HG03575 (cell line): ENCODE results near the gene FILIP1.

Experiments
- ATAC-seq: cut with Tn5 transposase; IDR thresholded peaks from one replicate; pipeline ENCODE4 v1.9.1; 2021; ENCODE audit not compliant: unreplicated experiment, insufficient number of reproducible peaks, low FRiP score; ENCODE audit errors: extremely low read depth

FILIP1 gene

GRCh38 chr6:75498862-75499261 lies 5.3 kb upstream of the FILIP1 start:
- no peak for ATAC-seq

DNA sequence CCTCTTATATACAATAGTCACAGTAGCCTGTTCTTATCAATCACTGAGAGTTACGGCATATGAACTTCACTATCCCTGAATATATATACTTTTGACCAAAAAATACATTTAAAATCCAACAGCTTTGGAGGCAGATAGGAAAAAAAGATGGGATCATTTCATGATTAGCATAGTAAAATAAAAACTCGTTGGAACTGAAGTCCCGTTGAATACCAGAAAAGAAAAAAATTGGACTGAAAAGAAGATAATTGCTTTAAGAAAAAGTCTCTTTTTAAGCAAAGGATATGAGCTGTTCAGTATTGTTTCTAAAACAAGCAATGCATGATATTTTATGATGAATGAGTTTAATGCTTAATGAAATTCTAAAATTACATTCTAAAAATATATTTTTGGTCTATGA lies 4.4 kb upstream of the FILIP1 start:
- ATAC-seq: no peak

DNA sequence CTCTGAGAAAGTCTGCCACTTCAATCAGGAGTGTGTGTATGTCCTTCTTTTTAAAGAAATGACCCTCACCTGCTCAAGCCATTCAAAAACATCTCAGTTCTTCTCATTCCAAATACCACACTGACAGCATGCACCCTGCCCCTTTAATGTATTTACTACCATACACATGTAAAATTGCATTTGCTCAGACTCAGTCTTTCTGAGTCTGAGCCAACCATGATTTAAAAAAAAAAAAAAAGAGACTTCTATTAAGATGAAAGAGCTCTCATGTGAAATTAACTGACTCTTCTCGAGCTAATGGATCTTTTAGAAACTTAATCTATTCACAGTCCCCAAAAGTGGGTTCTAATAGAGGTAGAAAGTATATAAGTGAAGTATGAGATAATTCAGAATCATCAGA lies 1.4 kb upstream of the FILIP1 start:
- ATAC-seq: no peak

DNA sequence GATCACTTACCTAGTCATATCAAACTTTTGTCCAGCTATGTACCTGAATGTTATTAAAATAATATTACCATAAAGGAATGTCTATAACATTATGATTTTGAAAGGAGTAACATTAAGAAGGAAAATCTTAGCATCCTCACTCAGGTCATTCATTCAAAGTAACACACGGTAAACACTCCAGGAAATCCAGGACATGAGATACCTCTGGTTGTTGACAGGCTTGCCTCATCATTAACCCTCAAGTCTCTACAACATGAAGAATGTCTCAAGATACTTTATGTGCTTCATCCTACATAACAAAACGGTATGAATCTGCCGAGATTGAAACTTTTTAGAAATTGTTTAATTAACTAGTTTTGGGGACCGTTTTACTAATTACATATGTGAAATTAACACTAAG lies 690 bp upstream of the FILIP1 start:
- no peak for ATAC-seq

- ATAC-seq: no peak
These were observed 1.0 kb downstream of the FILIP1 start for GRCh38 chr6:75492386-75493153.

DNA sequence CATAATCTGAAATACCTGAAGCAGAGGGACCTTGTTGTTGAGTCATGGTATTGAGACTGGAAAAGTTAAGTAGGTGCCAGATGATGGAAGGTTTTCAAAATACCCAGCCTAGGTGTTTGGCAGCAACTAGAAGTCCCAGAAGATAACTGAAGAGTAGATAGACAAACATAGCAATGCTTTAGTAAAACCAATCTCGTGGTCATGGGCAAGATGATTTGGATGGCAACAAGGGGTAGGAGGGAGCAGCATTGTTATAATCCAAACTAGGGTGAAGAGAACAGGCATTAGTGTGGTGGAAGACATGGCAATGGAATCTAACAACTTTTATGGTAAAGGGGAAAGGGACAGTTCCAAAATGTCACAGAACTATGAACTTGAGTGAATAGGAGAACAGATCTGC lies 2.3 kb downstream of the FILIP1 start:
- no peak for ATAC-seq

DNA sequence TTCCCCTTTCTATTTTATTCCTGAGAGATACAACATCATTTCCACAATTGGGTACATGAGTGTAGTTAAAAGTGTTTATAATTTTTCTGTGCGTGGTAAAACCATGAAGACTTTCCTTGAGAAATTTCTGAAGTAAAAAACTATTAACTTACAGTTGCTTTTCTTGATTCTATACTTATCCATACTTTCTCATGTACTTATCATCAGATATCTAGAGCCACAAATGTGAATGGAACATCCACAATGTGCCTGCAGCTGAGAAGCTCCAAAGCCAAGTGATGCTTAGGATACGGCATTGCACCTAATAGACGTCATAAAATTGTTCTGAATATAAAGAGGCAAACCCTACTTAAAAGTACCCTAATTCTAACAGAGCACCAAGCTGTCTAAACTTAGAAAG lies 2.9 kb downstream of the FILIP1 start:
- ATAC-seq: no peak

- ATAC-seq: no peak
These were observed 4.6 kb downstream of the FILIP1 start for GRCh38 chr6:75489025-75489424.

DNA sequence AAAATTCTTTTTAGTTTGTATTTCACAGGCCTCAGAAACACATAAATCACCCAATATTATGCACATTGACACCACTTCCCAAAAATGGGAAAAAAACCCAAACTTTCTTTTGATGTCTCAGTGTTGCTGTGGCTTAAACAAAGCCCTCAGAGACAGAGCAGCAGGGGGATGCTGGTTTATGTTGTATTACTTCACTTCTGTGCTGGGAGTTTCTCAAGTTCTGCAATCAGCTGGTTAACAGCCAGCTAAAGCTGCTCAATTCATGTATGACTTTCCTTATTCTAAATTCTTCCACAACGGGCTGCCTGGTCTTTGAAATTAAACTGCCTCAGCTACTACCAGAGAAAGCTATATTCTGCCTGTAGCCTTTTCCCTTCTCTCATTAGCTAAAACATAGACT lies 5.6 kb downstream of the FILIP1 start:
- ATAC-seq: no peak

DNA sequence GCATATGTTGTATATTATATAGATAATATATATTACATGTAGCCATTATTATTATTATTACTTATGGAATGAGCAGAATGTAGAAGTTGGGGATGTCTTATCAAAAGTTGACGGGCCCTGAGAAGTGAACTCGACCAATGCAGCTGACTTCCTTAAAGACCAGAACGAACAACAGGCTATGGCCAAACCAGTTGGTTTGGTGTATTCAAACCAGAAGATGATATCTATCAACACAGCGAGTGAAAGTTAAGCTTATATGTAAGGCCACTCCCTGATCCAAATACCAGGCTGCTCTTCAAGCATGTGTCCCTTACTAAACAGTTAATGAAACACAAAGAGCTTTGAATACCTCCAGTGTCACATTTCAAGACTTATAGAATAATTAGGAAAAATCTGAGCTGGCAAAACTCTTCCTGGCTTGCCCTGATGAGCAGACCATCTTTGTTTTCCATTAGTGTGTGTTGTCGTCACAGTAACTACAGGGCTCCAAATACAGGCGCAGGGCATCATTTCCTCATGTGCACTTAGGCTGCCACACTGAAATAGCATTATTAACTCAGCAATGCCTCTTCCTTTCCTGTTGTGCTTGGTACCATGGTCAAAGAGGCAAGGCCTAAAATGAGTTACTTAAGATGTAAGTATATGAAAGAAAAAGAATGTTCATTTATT lies 6.6 kb downstream of the FILIP1 start:
- ATAC-seq: no peak

GRCh38 chr6:75484535-75484934 lies 9.1 kb downstream of the FILIP1 start:
- peak; percentile 75 for ATAC-seq

- no peak for ATAC-seq
These were observed 10.3 kb downstream of the FILIP1 start for GRCh38 chr6:75483136-75483952.

GRCh38 chr6:75481936-75482593 lies 11.5 kb downstream of the FILIP1 start:
- ATAC-seq: no peak

GRCh38 chr6:75481394-75481793 lies 12.2 kb downstream of the FILIP1 start:
- ATAC-seq: no peak

- no peak for ATAC-seq
These were observed 13.2 kb downstream of the FILIP1 start for GRCh38 chr6:75480425-75480824.

DNA sequence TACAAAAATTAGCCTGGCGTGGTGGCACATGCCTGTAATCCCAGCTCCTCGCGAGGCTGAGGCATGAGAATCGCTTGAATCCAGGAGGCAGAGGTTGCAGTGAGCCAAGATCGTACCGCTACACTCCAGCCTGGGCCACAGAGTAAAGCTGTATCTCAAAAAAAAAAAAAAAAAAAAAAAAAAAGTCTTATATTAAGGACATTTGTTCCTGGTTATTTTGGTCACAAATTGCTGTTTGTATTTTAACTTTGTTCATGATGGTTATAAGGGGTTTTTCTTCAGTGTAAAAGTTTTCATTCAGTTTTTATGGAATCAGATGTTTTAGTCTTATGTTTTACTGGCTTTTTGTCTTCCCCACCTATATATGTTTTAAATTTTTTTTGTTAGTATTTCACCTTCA lies 13.9 kb downstream of the FILIP1 start:
- ATAC-seq: no peak

- no peak for ATAC-seq
These were observed 14.7 kb downstream of the FILIP1 start for GRCh38 chr6:75478929-75479328.

GRCh38 chr6:75472885-75473284 lies 20.7 kb downstream of the FILIP1 start:
- ATAC-seq: peak; percentile 78

GRCh38 chr6:75467966-75468365 lies 25.6 kb downstream of the FILIP1 start:
- ATAC-seq: no peak
